Measurements from ENCODE around the gene SPACA9. TPM values are rescaled to one million over a fixed set of nuclear protein-coding genes. Genes with fewer than 3 reads are reported as not detected.

Gene SPACA9
- total RNA-seq, result 3.3 TPM
- long read RNA-seq, partial matches to known transcripts, result 0 of 5 reads
- long read RNA-seq, other reads (novel, unspliced or antisense), result 1 of 5 reads

GRCh38 chr9:132878695-132879456 is at the start of gene SPACA9:
SPACA9 (plus strand) TSS chr9:132878898; CDS start chr9:132883948, 5,050 bp downstream.
- H3K36me3 ChIP-seq, result no peaks in the 10 kb centered on the region
- peak within 1 kb of the TSS; percentile 87 for H3K27ac ChIP-seq
- TF ChIP-seq, protein P1, sequence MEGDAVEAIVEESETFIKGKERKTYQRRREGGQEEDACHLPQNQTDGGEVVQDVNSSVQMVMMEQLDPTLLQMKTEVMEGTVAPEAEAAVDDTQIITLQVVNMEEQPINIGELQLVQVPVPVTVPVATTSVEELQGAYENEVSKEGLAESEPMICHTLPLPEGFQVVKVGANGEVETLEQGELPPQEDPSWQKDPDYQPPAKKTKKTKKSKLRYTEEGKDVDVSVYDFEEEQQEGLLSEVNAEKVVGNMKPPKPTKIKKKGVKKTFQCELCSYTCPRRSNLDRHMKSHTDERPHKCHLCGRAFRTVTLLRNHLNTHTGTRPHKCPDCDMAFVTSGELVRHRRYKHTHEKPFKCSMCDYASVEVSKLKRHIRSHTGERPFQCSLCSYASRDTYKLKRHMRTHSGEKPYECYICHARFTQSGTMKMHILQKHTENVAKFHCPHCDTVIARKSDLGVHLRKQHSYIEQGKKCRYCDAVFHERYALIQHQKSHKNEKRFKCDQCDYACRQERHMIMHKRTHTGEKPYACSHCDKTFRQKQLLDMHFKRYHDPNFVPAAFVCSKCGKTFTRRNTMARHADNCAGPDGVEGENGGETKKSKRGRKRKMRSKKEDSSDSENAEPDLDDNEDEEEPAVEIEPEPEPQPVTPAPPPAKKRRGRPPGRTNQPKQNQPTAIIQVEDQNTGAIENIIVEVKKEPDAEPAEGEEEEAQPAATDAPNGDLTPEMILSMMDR (IDR thresholded peaks at IDR 0.05), result no peak
- peak; percentile 87 for DNase-seq
- H3K9me3 ChIP-seq, result no peaks in the 10 kb centered on the region
- H3K4me1 ChIP-seq, result peaks cover 4% of the 10 kb centered on the region
- H3K4me3 ChIP-seq, result peak within 1 kb of the TSS; percentile 93
- ATAC-seq, result peak; percentile 79
- intact Hi-C loops (cut with DNase I), result no loop called here
- H3K27me3 ChIP-seq, result no peaks in the 10 kb centered on the region

DNA sequence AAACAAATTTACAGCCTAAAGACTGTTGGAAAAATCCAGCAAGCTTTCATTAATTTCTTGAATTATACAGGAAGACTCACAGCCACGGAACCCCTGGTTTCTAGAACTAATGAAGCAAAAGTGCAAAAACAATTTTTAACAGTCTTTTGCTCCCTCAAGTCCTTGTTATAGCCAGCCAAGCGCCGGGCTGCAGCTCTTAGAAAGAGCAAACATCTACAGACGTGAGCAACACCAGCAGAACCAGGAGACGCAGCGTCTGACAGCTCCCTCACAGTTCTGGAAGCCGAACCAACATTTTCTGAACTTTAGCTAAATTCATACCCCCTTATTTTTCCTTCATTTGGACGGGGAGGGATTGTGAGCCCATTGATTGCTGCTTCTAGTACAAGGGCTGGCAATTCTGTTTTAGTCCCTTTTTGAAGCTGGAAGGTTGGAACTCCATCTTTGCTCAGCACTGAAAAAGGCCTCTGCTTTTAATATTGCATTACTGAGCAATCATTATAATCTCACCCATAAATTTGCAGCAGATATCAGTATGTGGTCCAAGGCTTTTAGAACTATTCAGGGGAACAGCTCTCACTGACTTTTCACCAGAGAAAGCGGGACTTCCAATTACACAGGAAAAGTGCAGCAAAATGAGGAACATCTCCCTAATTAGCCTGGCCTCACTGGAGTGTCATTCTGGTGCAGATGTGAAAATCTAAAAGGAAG is 46.4 kb upstream of the SPACA9 start:
- Histone ChIP-seq H3K4me3 (no peak overlapping the region), H3K9me3 (no peaks in the 10 kb centered on the region), H3K4me1 (peaks cover 3% of the 10 kb centered on the region), H3K27me3 (no peaks in the 10 kb centered on the region), H3K27ac (no peak overlapping the region), H3K36me3 (no peaks in the 10 kb centered on the region)
- TF ChIP-seq, protein P1 (IDR thresholded peaks at IDR 0.05), result no peak
- ATAC-seq (no peak), DNase-seq (peak; percentile 15)
- intact Hi-C loops (cut with DNase I), result no loop called here

GRCh38 chr9:132833550-132834121 is 45.1 kb upstream of the SPACA9 start:
- DNase-seq, result peak; percentile 40
- no peak for ATAC-seq
- H3K9me3 ChIP-seq, result no peaks in the 10 kb centered on the region
- no peak overlapping the region for H3K4me3 ChIP-seq
- intact Hi-C loops (cut with DNase I), result no loop called here
- no peaks in the 10 kb centered on the region for H3K36me3 ChIP-seq
- H3K4me1 ChIP-seq, result no peaks in the 10 kb centered on the region
- no peaks in the 10 kb centered on the region for H3K27me3 ChIP-seq
- H3K27ac ChIP-seq, result no peak overlapping the region
- TF ChIP-seq, protein P1 (IDR thresholded peaks at IDR 0.05), result no peak

GRCh38 chr9:132834343-132834742 is 44.4 kb upstream of the SPACA9 start:
- H3K27ac ChIP-seq, result no peak overlapping the region
- intact Hi-C loops (cut with DNase I), result no loop called here
- H3K36me3 ChIP-seq, result no peaks in the 10 kb centered on the region
- H3K27me3 ChIP-seq, result no peaks in the 10 kb centered on the region
- ATAC-seq (no peak), DNase-seq (no peak)
- H3K4me1 ChIP-seq, result no peaks in the 10 kb centered on the region
- TF ChIP-seq, protein P1 (IDR thresholded peaks at IDR 0.05), result no peak
- no peak overlapping the region for H3K4me3 ChIP-seq
- no peaks in the 10 kb centered on the region for H3K9me3 ChIP-seq

- Histone ChIP-seq H3K27me3 (no peaks in the 10 kb centered on the region), H3K4me1 (no peaks in the 10 kb centered on the region), H3K27ac (no peak overlapping the region), H3K4me3 (no peak overlapping the region), H3K9me3 (no peaks in the 10 kb centered on the region), H3K36me3 (no peaks in the 10 kb centered on the region)
- DNase-seq (peak; percentile 25), ATAC-seq (no peak)
- intact Hi-C loops (cut with DNase I), result no loop called here
- TF ChIP-seq, protein P1 (IDR thresholded peaks at IDR 0.05), result no peak
Measured at GRCh38 chr9:132837501-132838286, 41.0 kb upstream of the SPACA9 start.

Data from upper lobe of right lung (tissue), 1 donor.